NCI-H2029 (cell line): Measurements from ENCODE around the gene CTDNEP1.

Source experiments
- DNase-seq: peaks from one replicate; lab custom pipeline; 2025; lab: John Stamatoyannopoulos, UW

The CTDNEP1 gene

DNA sequence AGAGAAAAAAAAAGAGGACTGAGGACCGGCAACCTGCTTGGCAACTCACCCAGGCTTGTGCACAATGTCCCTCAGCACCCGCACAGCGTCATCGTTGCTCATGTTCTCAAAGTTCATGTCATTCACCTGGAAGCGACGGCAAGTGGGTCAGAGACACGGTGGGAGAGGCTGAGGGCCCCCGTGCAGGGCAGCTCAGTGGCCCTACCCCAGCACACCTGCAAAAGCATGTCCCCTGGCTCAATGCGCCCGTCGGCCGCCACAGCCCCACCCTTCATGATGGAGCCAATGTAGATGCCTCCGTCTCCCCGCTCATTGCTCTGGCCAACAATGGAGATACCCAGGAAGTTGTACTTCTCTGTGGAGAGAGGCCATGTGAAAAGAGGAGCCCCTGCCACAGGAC, 22.6 kb downstream of the CTDNEP1 start:
- DNase-seq: no peak

DNA sequence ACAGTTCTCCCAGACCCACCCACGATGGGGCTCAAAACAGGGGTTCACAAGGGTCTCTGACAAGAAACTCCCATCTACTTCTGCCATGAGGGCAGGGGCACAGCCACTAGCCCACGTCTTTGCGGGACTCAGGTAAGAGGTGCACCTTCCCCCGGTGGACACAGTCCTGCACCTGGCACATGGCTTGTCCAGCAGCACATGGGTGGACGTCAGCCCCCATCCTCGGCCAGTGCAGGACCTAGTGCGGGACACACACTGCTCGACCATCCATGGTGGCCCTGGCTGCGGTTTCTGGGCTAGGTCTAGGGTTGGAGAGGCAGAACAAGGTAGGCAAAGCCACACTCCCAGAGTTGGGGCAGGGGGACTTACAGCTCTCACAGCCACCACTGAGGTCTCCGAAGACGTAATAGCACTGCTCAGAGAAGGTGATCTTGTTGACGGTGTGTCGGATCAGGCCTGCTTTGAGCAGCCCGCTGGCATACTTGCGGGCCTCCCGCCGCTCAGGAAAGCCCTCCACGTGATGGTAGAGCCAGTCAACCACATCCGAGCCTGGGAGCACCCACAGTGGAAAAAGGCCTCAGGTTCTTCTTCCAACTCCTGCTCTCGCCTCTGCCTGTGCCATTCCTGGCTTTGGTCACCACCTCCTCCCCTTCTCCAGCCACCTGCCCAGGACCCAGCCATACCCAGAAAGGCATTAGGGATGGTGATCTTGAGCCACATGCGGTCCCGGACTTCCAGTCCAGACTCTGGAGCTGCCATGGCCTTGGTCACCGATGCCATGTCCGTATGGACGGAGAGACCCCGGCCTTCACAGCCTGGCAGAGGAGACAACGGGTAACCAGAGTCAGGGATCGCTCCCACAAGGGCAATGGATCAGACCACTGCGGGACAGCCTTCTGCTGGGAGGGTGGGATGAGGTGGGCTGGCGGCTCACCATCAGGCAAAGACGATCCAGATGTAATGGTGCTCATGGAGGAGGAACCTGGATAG, 24.5 kb downstream of the CTDNEP1 start:
- DNase-seq: no peak

DNA sequence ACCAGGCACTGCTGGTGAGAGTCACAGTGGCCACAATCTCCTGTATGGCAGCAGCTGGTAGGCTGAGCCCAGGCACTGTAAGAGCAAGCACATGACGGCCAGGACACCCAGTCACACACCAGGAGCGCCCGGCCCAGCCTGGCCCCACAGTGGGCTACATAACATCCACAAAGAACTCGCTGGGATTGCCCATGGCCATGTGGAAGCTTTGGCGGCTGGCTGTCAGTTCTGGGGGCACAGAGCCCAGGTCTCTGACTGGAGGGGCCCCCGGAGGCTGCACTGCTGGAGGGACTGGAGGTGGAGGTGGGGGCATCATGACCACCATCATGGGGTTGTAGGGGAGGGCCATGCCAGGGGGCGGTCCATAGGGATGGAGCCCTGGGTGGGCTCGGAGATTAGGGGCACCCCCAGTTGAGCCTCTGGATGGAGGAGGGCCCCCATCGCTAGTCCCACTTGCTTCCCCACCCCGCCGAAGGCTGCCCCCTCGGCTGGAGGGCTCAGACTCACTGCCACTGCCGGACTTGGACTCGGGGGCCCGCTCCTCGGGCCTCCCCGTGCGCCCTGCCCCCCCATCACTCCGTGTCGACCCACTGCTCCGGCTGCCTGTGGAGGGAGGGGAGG, 25.7 kb downstream of the CTDNEP1 start:
- DNase-seq: no peak

DNA sequence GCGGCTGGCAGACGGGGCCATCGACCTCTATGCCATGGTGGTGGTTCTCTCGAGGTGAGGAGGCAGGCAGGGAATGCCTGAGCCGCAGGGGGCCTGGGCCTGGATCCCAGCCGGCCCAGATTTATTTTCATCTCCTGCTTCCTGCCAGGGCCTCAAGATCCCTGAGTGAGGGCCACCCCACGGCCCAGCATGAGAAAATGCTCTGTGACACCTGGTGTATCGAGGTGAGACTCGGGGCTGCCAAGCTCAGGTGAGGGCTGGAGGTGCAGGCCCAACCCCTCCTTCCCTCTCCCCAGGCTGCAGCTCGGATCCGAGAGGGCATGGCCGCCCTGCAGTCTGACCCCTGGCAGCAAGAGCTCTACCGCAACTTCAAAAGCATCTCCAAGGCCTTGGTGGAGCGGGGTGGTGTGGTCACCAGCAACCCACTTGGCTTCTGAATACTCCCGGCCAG, 26.8 kb downstream of the CTDNEP1 start:
- no peak for DNase-seq

DNA sequence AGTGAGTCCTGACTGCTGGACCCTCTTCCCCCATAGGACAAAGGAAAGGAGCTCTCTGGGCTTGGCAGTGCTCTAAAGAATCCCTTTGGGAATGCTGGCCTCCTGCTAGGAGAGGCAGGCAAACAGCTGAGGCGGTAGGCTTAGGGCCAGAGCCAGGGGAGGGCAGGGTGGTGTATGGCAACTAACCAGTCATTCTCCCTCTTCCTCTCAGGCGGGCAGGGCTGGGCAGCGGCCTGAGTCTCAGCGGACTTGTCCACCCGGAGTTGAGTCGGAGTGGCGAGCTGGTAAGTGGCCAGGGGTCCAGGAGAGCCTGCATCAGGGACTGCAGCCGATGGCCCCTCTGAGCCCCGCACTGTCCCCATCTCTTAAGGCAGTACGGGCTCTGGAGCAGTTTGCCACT, 27.4 kb downstream of the CTDNEP1 start:
- DNase-seq: no peak

DNA sequence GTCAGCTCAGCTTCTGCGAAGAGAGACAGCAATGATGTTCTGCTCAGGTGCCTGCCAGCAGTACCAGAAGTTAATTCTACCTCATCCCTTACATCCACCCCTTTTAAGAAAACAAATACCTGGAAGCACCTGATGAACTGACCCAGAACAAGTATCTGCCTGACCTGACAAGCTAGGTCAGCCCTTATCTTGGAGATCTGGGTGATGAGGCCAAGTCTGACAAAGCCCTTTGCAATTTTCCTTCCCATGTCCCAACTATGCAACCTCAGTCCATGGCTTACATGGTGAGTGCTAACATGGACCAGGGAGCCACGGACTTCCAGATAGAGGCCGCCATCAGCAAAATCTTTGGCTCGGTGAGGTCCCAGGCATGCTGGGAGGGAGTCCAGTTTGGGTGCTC, 28.2 kb downstream of the CTDNEP1 start:
- no peak for DNase-seq

DNA sequence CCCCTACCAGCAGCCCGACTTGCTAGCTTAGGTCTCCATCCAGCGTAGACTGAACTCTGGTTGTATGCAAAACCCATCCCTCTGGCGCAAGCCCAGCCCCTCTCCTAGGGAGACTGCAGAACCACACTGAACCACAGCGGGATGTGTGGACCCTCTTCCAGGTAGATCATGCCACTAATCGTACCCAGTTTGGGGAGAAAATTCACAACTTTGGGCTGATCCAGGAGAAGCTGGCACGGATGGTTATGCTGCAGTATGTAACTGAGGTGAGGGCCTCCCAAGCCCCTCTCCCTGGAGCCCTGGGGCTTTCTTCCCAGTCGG, 28.6 kb downstream of the CTDNEP1 start:
- no peak for DNase-seq

DNA sequence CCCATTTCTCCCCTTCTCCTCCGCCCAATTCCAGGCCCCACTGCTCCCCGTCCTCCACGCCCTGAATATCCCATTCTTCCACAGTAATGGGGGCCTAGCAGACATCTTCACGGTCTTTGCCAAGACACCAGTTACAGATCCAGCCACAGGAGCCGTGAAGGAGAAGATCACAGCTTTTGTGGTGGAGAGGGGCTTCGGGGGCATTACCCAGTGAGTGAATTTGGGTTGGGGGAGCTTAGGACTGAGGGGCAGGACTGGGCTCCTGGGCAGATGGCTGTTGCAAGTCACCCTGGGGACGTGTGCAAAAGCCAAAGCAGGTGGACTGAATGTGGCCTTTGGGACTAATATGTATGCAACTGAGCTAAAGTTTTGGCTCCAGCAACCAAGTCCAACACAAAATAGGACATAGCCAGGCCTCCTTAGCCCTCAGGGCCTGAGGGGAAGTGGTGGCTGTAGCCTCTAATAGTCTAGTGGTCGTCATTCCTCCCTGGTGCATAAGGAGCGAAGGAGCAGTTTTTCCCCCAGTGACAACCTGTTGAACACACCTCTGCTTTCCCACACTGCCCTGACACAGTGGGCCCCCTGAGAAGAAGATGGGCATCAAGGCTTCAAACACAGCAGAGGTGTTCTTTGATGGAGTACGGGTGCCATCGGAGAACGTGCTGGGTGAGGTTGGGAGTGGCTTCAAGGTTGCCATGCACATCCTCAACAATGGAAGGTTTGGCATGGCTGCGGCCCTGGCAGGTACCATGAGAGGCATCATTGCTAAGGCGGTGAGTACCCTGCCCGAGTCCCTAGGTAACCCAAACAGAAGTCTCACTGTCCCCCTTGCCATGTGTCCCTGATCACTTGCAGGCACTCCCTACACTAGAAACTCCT, 29.2 kb downstream of the CTDNEP1 start:
- no peak for DNase-seq

DNA sequence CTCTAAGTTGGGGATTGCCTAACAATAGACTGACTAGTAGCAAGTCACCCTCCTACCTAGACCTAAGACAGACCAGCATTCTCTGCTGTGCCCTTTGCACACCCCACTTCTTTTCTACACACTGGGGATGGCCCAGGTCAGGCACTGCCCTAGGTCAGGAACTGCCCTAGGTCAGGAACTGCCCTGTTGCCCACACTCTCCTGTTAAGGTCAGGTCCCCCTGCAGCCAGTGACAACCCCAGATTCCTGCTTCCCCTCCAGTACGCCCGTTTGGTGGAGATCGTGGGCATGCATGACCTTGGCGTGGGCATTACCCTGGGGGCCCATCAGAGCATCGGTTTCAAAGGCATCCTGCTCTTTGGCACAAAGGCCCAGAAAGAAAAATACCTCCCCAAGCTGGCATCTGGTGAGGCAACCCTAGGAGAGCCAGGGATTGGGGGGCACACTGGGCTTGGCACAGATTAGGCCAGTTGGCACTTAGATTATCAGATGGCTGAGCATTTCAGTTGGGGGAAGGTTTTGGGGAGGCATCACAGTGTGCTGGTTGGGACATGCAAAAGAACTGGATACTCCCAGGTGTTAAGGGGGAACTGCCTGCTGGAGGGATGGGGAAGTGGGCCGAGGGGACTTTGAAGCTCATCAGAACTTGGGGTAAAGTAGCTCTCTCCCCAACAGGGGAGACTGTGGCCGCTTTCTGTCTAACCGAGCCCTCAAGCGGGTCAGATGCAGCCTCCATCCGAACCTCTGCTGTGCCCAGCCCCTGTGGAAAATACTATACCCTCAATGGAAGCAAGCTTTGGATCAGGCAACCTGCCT, 30.0 kb downstream of the CTDNEP1 start:
- DNase-seq: no peak

DNA sequence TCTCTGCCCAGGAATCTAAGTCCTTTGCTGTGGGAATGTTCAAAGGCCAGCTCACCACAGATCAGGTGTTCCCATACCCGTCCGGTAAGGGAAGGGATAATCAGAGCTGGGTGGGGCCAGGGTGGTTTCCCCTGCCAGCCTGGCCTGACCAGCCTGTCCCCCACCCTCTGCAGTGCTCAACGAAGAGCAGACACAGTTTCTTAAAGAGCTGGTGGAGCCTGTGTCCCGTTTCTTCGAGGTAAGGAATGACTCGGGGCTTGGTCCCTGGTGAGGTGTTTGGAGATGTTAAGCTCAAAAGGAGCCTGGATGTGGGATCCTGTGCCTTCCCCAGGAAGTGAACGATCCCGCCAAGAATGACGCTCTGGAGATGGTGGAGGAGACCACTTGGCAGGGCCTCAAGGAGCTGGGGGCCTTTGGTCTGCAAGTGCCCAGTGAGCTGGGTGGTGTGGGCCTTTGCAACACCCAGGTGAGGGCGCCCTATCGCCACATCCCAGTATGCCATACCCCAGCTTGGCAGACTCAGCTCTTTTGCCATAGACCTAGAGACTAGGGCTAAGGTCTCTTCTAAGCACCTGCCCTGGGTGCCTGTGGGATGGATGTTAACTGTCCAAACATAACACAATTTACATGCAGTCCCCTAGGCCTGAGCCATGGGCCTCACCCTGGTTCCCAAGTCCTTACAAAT, 30.8 kb downstream of the CTDNEP1 start:
- peak; percentile 15 for DNase-seq

DNA sequence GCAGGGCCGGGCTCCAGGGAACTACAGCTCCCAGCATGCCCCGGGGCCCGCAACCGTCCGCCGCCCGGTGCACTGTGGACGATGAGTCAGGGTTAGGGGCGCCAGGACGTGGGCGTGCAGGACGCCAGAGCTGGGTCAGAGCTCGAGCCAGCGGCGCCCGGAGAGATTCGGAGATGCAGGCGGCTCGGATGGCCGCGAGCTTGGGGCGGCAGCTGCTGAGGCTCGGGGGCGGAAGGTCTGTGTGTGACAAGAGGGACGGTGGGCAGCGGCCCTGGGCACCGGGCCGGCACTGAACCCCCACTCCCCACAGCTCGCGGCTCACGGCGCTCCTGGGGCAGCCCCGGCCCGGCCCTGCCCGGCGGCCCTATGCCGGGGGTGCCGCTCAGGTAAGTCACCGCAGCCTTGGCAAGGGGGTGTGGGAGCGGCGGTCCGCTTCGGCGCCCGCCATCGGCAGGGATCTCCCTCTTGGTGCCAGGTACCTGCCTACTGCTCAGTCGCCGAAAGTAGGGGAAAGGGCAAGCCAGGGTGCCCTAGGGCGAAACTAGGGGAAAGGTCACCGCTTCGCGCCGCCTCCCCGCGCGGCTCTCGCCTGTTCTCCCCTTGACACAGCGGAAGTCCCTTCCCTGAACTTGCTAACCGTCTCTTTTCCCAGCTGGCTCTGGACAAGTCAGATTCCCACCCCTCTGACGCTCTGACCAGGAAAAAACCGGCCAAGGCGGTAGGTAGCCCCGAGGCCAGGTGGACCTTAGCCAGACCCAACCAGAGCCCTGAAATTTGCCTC, 31.5 kb downstream of the CTDNEP1 start, which contains the start of the genes ACADVL and DLG4:
Gene ACADVL (plus strand): TSS at position 127 of the 781 bp plus-strand sequence. CDS start 47 bp downstream, at position 174.
Gene DLG4 (minus strand): TSS at position 25 of the 781 bp plus-strand sequence.
- DNase-seq: no peak

DNA sequence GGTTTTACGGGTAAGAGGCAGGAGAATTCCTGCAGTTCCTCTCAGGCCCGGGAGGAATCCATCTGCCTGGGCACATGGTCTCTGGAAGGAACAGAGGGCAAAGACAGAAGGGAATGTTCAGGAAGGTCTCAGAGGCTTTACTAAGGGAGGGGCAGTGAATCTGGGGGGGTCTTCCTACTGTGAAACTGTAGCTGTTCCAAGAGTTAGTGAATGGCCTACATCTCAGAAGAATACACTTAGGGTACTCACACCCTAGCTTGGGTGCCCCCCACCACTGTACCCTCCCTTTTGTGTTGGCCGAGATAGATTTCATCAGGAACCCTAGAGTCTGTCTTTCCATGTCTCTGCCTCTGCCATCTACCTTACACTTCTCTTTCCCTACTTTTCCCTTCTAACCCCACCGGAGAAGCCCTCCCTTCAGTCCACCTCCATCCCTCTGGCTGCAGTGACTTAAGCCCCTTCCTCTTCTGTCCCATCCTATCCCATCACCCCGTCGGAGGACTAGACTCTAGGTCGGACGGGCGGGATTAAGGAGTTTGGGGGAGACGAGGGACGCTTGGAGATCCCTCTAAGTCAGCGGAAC, 32.2 kb downstream of the CTDNEP1 start:
- DNase-seq: no peak

DNA sequence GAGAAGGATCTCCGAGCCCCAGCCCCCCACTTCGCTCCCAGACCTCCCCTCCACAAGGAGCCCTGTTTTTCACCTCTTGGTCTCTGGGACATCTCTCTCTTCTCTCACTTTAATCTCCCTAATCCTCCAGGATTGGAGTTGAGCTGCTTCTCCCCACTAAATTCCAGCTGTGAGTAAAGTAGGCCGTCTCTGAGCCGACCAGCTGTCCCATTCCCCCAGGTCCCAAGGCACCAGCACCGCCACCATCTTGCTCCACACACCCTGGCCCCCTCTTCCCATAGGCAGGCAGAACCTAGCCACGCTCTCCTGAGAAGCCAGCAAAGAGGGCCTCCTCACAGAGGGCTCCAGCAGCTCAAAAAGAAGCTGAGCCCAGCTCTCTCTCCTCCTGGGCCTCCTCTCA, 32.8 kb downstream of the CTDNEP1 start:
- DNase-seq: no peak

DNA sequence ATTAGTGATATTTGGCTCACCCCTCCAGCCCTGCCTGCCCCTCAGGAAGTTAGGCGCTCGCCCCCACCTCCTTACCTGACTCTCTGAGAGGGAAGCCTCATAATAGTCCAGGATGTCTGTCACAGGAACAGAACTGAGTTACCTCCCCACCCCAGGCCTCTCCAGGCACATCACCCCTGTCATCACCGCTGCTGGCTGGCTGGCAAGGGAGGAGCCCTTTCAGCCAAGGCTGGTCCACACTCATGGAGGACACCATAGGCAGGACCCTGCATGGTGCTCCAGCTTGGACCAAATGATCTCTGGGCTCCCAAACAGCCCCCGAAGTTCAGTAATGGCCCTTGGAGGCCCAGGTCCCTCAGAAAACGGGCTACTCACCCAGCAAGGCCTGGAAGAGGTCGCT, 33.4 kb downstream of the CTDNEP1 start:
- DNase-seq: no peak

DNA sequence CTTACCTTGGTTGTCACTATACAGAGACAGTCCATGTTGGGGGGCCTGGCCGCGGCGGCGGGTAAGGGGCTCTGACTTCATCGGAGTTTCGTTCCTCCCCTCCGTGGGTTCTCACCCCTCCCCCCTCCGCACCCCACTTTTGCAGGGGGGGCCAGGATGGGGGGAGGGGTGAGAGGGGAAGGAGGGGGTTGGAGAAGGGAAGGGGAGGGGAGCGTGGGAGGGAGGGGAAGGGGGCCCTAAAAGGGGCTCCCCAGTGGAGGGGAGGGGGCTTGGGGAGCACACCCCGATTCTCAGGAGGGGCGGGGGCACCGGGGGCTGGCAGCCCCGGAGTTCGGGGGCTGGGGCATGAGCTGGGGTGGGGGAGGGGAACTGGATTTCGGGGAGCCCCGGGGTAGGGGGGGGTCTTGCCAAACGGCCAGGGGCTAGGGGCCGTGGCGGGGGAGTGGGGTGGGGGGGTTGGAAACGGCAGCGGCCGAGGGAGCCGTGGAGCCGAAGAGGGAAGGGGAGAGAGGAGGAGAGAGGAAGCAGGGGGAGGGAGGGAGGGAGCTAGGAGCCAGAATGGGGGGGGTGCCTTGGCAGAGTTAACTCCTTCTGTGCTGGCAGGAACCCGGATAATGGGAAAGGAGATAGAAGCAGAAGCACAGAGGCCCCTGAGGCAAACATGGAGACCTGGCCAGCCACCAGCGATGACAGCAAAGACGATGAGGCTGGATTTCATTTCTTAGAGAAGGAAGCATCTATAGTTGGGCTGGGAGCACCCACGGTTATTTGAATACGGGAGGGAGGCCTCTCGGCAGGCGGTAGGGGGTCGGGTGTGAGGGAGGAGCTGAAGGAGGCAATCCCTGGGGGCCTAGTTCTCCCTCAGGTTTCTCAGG, 34.2 kb downstream of the CTDNEP1 start:
- DNase-seq: peak; percentile 25

DNA sequence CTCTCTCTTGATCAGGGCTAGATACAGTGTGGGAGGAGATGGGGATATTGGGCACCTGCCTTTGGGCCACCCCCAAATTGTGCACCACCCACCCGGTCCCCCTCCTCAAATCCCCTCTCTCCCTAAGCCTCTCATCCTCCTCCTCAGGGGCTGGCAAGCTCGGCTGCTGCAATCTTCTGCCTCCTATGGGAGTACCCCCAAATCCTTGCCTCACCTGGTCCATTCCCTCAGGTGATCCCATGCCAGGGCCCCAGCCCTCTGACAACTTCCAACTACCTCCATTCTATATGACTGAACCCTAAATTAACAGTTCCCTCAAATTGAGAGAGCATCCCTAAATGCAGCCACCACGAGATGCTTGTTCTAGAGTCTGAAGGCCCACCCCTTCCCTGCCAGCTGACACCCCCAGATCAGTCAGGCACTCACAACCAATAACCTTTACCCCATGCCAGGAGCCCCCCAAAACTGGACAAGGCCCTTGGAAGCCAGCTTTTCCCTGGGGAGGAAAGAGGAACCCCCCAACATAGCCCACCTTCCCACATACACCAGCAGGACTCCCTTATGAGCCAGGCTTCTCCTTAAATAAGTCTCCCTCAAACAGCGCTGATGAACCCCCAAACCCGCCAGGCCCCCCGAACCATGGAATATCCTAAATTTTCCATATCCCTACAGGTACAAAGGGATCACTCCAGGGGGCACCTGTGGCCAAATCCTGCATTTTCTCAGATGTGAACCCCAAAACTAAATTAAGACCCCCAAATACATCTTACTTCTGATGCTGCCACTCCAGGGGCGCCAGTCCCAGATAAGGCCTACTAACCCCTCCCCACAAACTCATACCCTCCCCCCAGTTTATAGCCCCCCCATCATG, 35.1 kb downstream of the CTDNEP1 start:
- no peak for DNase-seq

DNA sequence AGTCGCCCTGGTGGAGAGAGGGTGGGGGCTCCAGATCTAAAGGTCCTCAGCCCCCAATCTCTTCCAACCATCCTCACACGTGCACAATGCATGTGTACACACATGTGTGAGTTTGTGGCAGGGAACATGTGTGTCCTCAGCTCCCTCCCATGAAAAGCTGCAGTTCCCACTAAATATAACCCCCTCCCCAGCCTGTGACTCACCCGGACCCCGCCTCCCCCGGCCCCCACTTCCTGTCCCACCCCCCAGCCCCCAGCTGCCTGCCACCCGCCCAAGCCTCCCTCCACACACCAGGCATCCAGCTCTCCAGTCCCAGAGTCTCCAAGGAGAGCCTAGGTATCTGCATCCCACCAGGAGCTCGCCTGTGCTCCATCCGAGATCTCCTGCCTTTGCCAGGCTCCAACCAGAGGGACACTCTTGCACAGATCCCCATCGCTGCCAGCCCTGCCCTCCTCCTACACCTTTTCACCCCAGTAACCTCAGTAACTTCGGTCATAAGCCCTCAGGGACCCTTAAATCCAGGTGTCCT, 35.8 kb downstream of the CTDNEP1 start:
- no peak for DNase-seq
